DOHH2 (cell line): Measurements from ENCODE around the gene MGAT5.

Source experiments
- H3F3A ChIP-seq: fragments of 200-600 bp; sonication (generic), shearing (Covaris generic); 2 replicates; pipeline ENCODE4 v1.6.0; 2016; ENCODE audit warnings: antibody characterized with exemption, mild to moderate bottlenecking; ENCODE audit not compliant: control insufficient read depth, insufficient read depth
- H3K27ac ChIP-seq: fragments of 200-600 bp; sonication (generic); 2 replicates; pipeline ENCODE4 v1.5.1; 2014; ENCODE audit warnings: low read depth, mild to moderate bottlenecking, low read length, moderate library complexity
- H3K27me3 ChIP-seq: fragments of 200-600 bp; sonication (generic); 2 replicates; pipeline ENCODE4 v1.6.1; 2014; ENCODE audit warnings: mild to moderate bottlenecking, low read length, mixed read lengths; ENCODE audit not compliant: control insufficient read depth
- H3K36me3 ChIP-seq: fragments of 200-600 bp; sonication (generic); 2 replicates; pipeline ENCODE4 v1.6.1; 2014; ENCODE audit warnings: mild to moderate bottlenecking, low read length, moderate library complexity, mixed read lengths; ENCODE audit not compliant: control insufficient read depth
- H3K4me1 ChIP-seq: fragments of 200-600 bp; sonication (generic); 2 replicates; pipeline ENCODE4 v1.6.1; 2014; ENCODE audit warnings: mild to moderate bottlenecking, low read length, mixed read lengths; ENCODE audit not compliant: control insufficient read depth
- H3K4me2 ChIP-seq: fragments of 200-600 bp; sonication (generic); 2 replicates; pipeline ENCODE4 v1.6.0; 2014; ENCODE audit warnings: mild to moderate bottlenecking, low read length, moderate library complexity
- H3K4me3 ChIP-seq: fragments of 200-600 bp; sonication (generic); 2 replicates; pipeline ENCODE4 v1.5.1; 2014; ENCODE audit warnings: mild to moderate bottlenecking, low read length, mixed read lengths
- H3K79me2 ChIP-seq: fragments of 200-600 bp; sonication (generic); 2 replicates; pipeline ENCODE4 v1.6.1; 2014; ENCODE audit warnings: mild to moderate bottlenecking, low read length, mixed read lengths; ENCODE audit not compliant: control insufficient read depth
- H3K9me2 ChIP-seq: fragments of 200-600 bp; sonication (generic); replicated peaks from 2 replicates; pipeline ENCODE4 v1.6.1; 2014; ENCODE audit warnings: mild to moderate bottlenecking, low read length, mixed read lengths; ENCODE audit not compliant: control insufficient read depth
- H3K9me3 ChIP-seq: fragments of 200-600 bp; sonication (generic); 2 replicates; pipeline ENCODE4 v1.6.1; 2014; ENCODE audit warnings: antibody characterized with exemption, low read length, mixed read lengths; ENCODE audit not compliant: control insufficient read depth, insufficient read depth
- H4K20me1 ChIP-seq: fragments of 200-600 bp; sonication (generic); 2 replicates; pipeline ENCODE4 v1.6.0; 2014; ENCODE audit warnings: low read depth, mild to moderate bottlenecking, antibody characterized with exemption, low read length, moderate library complexity; ENCODE audit not compliant: control insufficient read depth, insufficient read depth
- EZH2phosphoT487 ChIP-seq: fragments of 200-600 bp; sonication (generic); IDR thresholded peaks from 2 replicates; pipeline ENCODE4 v1.6.1; 2017; ENCODE audit warnings: borderline replicate concordance, mild to moderate bottlenecking, antibody characterized with exemption, low read length, moderate library complexity, mixed read lengths
- TF ChIP-seq, protein P1 (sequence below): fragments of 200-600 bp; sonication (generic); IDR thresholded peaks from one replicate; pipeline ENCODE4 v1.5.1; 2014; ENCODE audit warnings: antibody characterized with exemption, mild to moderate bottlenecking, low read depth, low read length; ENCODE audit not compliant: poor library complexity, severe bottlenecking

Gene MGAT5

GRCh38 chr2:134258684-134259388 is 5.0 kb downstream of the MGAT5 start:
- peaks cover 87% of the 10 kb centered on the region for H3K79me2 ChIP-seq
- TF ChIP-seq EZH2phosphoT487: no peak
- TF ChIP-seq, protein P1, sequence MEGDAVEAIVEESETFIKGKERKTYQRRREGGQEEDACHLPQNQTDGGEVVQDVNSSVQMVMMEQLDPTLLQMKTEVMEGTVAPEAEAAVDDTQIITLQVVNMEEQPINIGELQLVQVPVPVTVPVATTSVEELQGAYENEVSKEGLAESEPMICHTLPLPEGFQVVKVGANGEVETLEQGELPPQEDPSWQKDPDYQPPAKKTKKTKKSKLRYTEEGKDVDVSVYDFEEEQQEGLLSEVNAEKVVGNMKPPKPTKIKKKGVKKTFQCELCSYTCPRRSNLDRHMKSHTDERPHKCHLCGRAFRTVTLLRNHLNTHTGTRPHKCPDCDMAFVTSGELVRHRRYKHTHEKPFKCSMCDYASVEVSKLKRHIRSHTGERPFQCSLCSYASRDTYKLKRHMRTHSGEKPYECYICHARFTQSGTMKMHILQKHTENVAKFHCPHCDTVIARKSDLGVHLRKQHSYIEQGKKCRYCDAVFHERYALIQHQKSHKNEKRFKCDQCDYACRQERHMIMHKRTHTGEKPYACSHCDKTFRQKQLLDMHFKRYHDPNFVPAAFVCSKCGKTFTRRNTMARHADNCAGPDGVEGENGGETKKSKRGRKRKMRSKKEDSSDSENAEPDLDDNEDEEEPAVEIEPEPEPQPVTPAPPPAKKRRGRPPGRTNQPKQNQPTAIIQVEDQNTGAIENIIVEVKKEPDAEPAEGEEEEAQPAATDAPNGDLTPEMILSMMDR: peak; percentile 24
- no peaks in the 10 kb centered on the region for H3K9me2 ChIP-seq
- peaks cover 98% of the 10 kb centered on the region for H3K4me1 ChIP-seq
- H4K20me1 ChIP-seq: no peaks in the 10 kb centered on the region
- H3K27ac ChIP-seq: peak overlapping the region; percentile 91
- peak overlapping the region; percentile 66 for H3K4me3 ChIP-seq
- no peaks in the 10 kb centered on the region for H3K9me3 ChIP-seq
- peak overlapping the region; percentile 86 for H3K4me2 ChIP-seq
- H3K36me3 ChIP-seq: peaks cover 35% of the 10 kb centered on the region
- peaks cover 29% of the 10 kb centered on the region for H3F3A ChIP-seq
- no peaks in the 10 kb centered on the region for H3K27me3 ChIP-seq

DNA sequence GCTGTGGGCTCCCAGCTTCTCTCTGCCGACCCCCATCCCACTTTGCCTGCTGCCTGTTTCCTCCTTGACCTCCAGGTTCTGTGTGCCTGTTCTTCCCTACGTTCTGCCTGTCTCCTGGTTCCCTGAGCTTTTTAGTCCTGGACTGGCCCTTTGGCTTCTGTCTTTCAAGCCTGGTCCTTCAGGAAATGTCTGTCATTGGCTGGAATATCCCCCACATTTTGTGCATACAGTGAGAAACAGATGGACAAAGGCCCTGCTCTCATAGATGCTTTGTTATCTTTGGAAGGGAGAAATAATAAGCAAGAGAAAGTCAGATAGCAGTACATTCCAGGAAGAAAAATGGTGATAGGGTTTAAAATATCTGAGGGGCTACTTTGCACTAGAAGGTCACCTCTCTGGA is 5.7 kb downstream of the MGAT5 start:
- H3K4me2 ChIP-seq: peak overlapping the region; percentile 86
- H3K9me2 ChIP-seq: no peaks in the 10 kb centered on the region
- H4K20me1 ChIP-seq: no peaks in the 10 kb centered on the region
- peak overlapping the region; percentile 91 for H3K27ac ChIP-seq
- peaks cover 87% of the 10 kb centered on the region for H3K79me2 ChIP-seq
- H3F3A ChIP-seq: peaks cover 29% of the 10 kb centered on the region
- H3K27me3 ChIP-seq: no peaks in the 10 kb centered on the region
- peak overlapping the region; percentile 66 for H3K4me3 ChIP-seq
- H3K4me1 ChIP-seq: peaks cover 98% of the 10 kb centered on the region
- H3K9me3 ChIP-seq: no peaks in the 10 kb centered on the region
- H3K36me3 ChIP-seq: peaks cover 29% of the 10 kb centered on the region
- TF ChIP-seq EZH2phosphoT487: no peak
- TF ChIP-seq, protein P1: no peak

DNA sequence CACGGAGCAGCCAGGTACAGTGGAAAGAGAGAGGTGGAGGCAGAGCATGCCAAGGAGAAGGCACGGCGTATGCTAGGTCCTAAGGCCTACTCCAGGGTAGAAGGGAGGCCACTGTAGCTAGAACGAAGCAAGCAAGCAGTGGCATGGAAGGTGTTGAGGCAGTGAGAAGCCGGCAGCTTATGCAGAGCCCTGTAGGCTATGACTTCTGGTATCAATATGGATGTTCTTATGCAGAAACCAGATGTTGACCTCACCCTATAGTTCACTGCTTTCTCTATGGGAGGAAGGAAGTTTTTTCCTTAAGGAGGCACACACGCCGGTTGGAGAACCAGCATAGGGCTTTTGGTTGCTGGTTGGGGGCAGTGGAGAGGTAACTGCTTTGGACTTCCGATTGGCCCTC is 6.1 kb downstream of the MGAT5 start:
- Histone ChIP-seq H3K36me3 (peaks cover 29% of the 10 kb centered on the region), H3K9me3 (no peaks in the 10 kb centered on the region), H3K79me2 (peaks cover 87% of the 10 kb centered on the region), H3K9me2 (no peaks in the 10 kb centered on the region), H3K4me3 (peak overlapping the region; percentile 66), H3F3A (peaks cover 29% of the 10 kb centered on the region), H3K4me1 (peaks cover 98% of the 10 kb centered on the region), H3K27me3 (no peaks in the 10 kb centered on the region), H3K27ac (peak overlapping the region; percentile 91), H3K4me2 (peak overlapping the region; percentile 86), H4K20me1 (no peaks in the 10 kb centered on the region)
- no peak for TF ChIP-seq EZH2phosphoT487
- TF ChIP-seq, protein P1: no peak
